K562 (cell line): ENCODE results near the gene WTAP.
"Not testable (repeated sequence)": the region's sequence is repeated elsewhere in the genome, so short reads cannot be mapped to it uniquely, and the experiment has no call there.

Source experiments
- CBX5 ChIP-seq: IDR thresholded peaks from 2 replicates; pipeline ENCODE4 v1.6.1; 2014; ENCODE audit warnings: low read depth, borderline replicate concordance
- NONO ChIP-seq, 2 experiments: fragments of 200-400 bp in 1 of 2; fragments of 450-650 bp in 1 of 2; formaldehyde crosslinking in 1 of 2; IDR thresholded peaks; 2 replicates each; pipeline ENCODE4 v1.6.1; 2017; ENCODE audit warnings: low read depth in 2 of 2, mild to moderate bottlenecking in 2 of 2, moderate library complexity in 2 of 2, low read length in 1 of 2
- POLR2A ChIP-seq: fragments of 450-650 bp; conservative IDR thresholded peaks from 2 replicates; pipeline ENCODE4 v1.6.1; 2016
- POLR3A ChIP-seq: IDR thresholded peaks from 2 replicates; pipeline ENCODE4 v1.6.1; 2011; ENCODE audit warnings: borderline replicate concordance, mild to moderate bottlenecking, moderate library complexity; ENCODE audit not compliant: insufficient read length, insufficient read depth; ENCODE audit errors: extremely low read depth
- TF ChIP-seq, protein P1 (sequence below), 3 experiments: IDR thresholded peaks in 2 of 3; conservative IDR thresholded peaks in 1 of 3; 2 replicates each; pipeline ENCODE4 v1.5.1; 2011 to 2012; ENCODE audit warnings: low read length in 3 of 3, mild to moderate bottlenecking in 3 of 3, control low read depth in 2 of 3, improper control_type of control experiment in 1 of 3, inconsistent platforms in 1 of 3, low read depth in 1 of 3, mixed read lengths in 1 of 3, moderate library complexity in 1 of 3; ENCODE audit not compliant: insufficient read depth in 2 of 3

- not testable (repeated sequence) for TF ChIP-seq CBX5; POLR2A; NONO (IDR thresholded peaks at IDR 0.05; ENCODE audit: low read depth in 2 of 2, low read length in 1 of 2); POLR3A
- TF ChIP-seq, protein P1, sequence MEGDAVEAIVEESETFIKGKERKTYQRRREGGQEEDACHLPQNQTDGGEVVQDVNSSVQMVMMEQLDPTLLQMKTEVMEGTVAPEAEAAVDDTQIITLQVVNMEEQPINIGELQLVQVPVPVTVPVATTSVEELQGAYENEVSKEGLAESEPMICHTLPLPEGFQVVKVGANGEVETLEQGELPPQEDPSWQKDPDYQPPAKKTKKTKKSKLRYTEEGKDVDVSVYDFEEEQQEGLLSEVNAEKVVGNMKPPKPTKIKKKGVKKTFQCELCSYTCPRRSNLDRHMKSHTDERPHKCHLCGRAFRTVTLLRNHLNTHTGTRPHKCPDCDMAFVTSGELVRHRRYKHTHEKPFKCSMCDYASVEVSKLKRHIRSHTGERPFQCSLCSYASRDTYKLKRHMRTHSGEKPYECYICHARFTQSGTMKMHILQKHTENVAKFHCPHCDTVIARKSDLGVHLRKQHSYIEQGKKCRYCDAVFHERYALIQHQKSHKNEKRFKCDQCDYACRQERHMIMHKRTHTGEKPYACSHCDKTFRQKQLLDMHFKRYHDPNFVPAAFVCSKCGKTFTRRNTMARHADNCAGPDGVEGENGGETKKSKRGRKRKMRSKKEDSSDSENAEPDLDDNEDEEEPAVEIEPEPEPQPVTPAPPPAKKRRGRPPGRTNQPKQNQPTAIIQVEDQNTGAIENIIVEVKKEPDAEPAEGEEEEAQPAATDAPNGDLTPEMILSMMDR (IDR thresholded peaks at IDR 0.05 in 2 of 3, conservative IDR thresholded peaks at IDR 0.05 in 1 of 3; ENCODE audit: insufficient read depth in 2 of 3, low read depth in 1 of 3, low read length in 3 of 3), result not testable (repeated sequence)
Observed at GRCh38 chr6:159733395-159733794, 6.1 kb downstream of the WTAP start.
